Upper lobe of left lung (tissue), 6 donors: ENCODE data around the gene NSUN3. TPM values are rescaled to one million over a fixed set of nuclear protein-coding genes. Genes with fewer than 3 reads are reported as not detected.
"Not testable (repeated sequence)": the region's sequence is repeated elsewhere in the genome, so short reads cannot be mapped to it uniquely, and the experiment has no call there.

ENCODE experiments used
- ATAC-seq, 2 donors: fragments of 200-7000 bp; cut with Tn5 transposase; one replicate each; pipeline ENCODE4 v1.9.1; 2022; ENCODE audit warnings: mild to moderate bottlenecking in 2 of 2, moderate library complexity in 2 of 2; ENCODE audit not compliant: low FRiP score in 2 of 2
- DNase-seq, 2 donors: peaks; one replicate each; pipeline ENCODE4 v3.0.0-alpha.2; 2019 to 2020
- H3K27ac ChIP-seq, 4 donors: fragments of 200-600 bp; sonication (generic); one replicate each; pipeline ENCODE4 v1.5.1; 2016 to 2019
- H3K27me3 ChIP-seq, 4 donors: fragments of 200-600 bp; sonication (generic); one replicate each; pipeline ENCODE4 v1.5.1; 2017 to 2019
- H3K36me3 ChIP-seq, 4 donors: fragments of 200-600 bp; sonication (generic); one replicate each; pipeline ENCODE4 v1.5.1; 2016 to 2019
- H3K4me1 ChIP-seq, 4 donors: fragments of 200-600 bp; sonication (generic); one replicate each; pipeline ENCODE4 v1.5.1; 2018 to 2019
- H3K4me3 ChIP-seq, 4 donors: fragments of 200-600 bp; sonication (generic); one replicate each; pipeline ENCODE4 v1.5.1; 2017 to 2019; ENCODE audit warnings: mild to moderate bottlenecking in 2 of 4, moderate library complexity in 1 of 4
- H3K9me3 ChIP-seq, 4 donors: fragments of 200-600 bp; sonication (generic); one replicate each; pipeline ENCODE4 v1.5.1; 2018 to 2019
- CTCF ChIP-seq, 6 experiments: fragments of 450-650 bp in 4 of 6; fragments of 200-600 bp in 2 of 6; sonication (generic) in 2 of 6; IDR thresholded peaks; one replicate each; pipeline ENCODE4 v1.5.1; 2016 to 2019; ENCODE audit warnings: antibody characterized with exemption in 6 of 6
- EP300 ChIP-seq, 4 donors: sonication (generic); formaldehyde crosslinking; IDR thresholded peaks; one replicate each; pipeline ENCODE4 v1.5.1; 2017; ENCODE audit warnings: antibody characterized with exemption in 4 of 4, control low read depth in 2 of 4
- POLR2A ChIP-seq, 4 donors: fragments of 450-650 bp; IDR thresholded peaks; one replicate each; pipeline ENCODE4 v1.5.1; 2016 to 2017; ENCODE audit warnings: antibody characterized with exemption in 4 of 4, mild to moderate bottlenecking in 2 of 4
- POLR2AphosphoS5 ChIP-seq, 2 donors: sonication (generic); formaldehyde crosslinking; IDR thresholded peaks; one replicate each; pipeline ENCODE4 v1.5.1; 2017; ENCODE audit warnings: antibody characterized with exemption in 2 of 2
- WGBS, 2 donors: methylation state at CpG; one replicate each; pipeline ENCODE4 v1.1.5; 2017 to 2018; 5-methylcytosine and 5-hydroxymethylcytosine counted together
- total RNA-seq, 6 donors: library from RNA; depleted of rRNA in 4 of 6; stranded (reverse); fragments of >200 nt in 4 of 6; gene quantifications; one replicate each; pipeline versions ENCODE4 v1.1.0 to v1.2.1, GENCODE V29; 2016 to 2021
- donor health status: DM: no; HTN: no; CAD: no; lungs with moderate emphysema.
- donor health status: DM: no; HTN: yes; CAD: no; lungs with severe emphysema.

The NSUN3 gene
- total RNA-seq, 6 donors from 2014 or later: 5.2 to 24.1 (median 13.9) TPM

- H3K4me1 ChIP-seq: no peaks in the 10 kb centered on the region
- peaks cover 7 to 35% (median 12%) of the 10 kb centered on the region in 4 donors for H3K36me3 ChIP-seq
- no peaks in the 10 kb centered on the region for H3K27me3 ChIP-seq
- no peak for DNase-seq
- 78 to 93% methylated on average over 1 of the region's 1 CpG for WGBS, 2 donors
- H3K27ac ChIP-seq: no peak overlapping the region
- no peak overlapping the region for H3K4me3 ChIP-seq
- no peak for ATAC-seq
- TF ChIP-seq POLR2A (IDR thresholded peaks at IDR 0.05): no peak
- no peak for TF ChIP-seq EP300 (IDR thresholded peaks at IDR 0.05)
- no peak for TF ChIP-seq POLR2AphosphoS5 (IDR thresholded peaks at IDR 0.05)
- TF ChIP-seq CTCF (IDR thresholded peaks at IDR 0.05): no peak
- H3K9me3 ChIP-seq: peaks cover 0 to 8% (median 4%) of the 10 kb centered on the region in 4 donors
These were observed 19.6 kb upstream of the NSUN3 start for GRCh38 chr3:94043285-94043684.

DNA sequence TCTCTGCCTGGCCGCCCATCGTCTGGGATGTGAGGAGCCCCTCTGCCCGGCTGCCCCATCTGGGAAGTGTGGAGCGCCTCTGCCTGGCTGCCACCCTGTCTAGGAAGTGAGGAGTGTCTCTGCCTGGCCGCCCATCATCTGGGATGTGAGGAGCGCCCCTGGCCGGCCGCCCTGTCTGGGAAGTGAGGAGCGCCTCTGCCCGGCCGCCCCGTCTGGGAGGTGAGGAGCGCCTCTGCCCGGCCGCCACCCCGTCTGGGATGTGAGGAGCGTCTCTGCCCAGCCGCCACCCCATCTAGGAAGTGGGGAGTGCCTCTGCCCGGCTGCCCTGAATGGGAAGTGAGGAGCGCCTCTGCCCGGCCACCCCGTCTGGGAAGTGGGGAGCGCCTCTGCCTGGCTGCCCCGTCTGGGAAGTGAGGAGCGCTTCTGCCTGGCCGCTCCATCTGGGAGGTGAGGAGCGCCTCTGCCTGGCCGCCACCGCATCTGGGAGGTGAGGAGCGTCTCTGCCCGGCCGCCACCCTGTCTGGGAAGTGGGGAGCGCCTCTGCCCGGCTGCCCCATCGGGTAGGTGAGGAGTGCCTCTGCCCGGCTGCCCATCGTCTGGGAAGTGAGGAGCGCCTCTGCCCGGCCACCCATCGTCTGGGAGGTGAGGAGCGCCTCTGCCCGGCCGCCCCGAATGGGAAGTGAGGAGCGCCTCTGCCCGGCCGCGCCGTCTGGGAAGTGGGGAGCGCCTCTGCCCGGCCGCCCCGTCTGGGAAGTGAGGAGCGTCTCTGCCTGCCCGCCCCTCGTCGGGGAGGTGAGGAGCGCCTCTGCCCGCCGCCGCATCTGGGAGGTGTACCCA is 18.5 kb upstream of the NSUN3 start:
- not testable (repeated sequence) for H3K27ac ChIP-seq, H3K27me3 ChIP-seq, H3K4me1 ChIP-seq, ATAC-seq, H3K9me3 ChIP-seq, H3K4me3 ChIP-seq
- WGBS, 2 donors: 94 to 95% methylated on average over 12 to 48 of the region's 61 CpGs
- peak in 1 of 2 donors; percentile 73 for DNase-seq
- H3K36me3 ChIP-seq: peaks cover 7 to 29% (median 12%) of the 10 kb centered on the region in 4 donors

DNA sequence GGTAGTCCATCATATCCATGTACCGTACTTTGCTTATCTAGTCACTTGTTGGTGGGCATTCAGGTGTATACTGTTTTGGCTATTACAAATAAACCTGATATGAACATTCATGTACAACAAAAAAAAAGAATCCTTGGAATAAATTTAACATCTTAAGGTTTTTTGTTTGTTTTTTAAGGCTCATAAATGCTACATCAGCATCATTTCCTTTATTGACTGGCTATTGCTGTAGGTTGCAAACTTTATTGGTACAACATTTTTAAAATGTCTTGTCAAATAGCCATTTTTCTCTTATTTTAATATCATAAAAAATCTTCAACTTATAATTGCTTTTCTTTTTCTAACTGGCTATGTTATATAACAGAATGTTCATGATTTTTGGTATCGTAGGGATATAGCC is 16.3 kb upstream of the NSUN3 start:
- Histone ChIP-seq H3K36me3 (peaks cover 7 to 20% (median 12%) of the 10 kb centered on the region in 4 donors), H3K4me3 (no peak overlapping the region), H3K4me1 (no peaks in the 10 kb centered on the region), H3K27ac (no peak overlapping the region), H3K27me3 (no peaks in the 10 kb centered on the region), H3K9me3 (peaks cover 0 to 8% (median 4%) of the 10 kb centered on the region in 4 donors)
- ATAC-seq (no peak), DNase-seq (no peak)
- TF ChIP-seq CTCF (IDR thresholded peaks at IDR 0.05) (no peak), POLR2A (IDR thresholded peaks at IDR 0.05) (no peak), EP300 (IDR thresholded peaks at IDR 0.05) (no peak), POLR2AphosphoS5 (IDR thresholded peaks at IDR 0.05) (no peak)
- 96 to 98% methylated on average over 2 of the region's 2 CpGs for WGBS, 2 donors

DNA sequence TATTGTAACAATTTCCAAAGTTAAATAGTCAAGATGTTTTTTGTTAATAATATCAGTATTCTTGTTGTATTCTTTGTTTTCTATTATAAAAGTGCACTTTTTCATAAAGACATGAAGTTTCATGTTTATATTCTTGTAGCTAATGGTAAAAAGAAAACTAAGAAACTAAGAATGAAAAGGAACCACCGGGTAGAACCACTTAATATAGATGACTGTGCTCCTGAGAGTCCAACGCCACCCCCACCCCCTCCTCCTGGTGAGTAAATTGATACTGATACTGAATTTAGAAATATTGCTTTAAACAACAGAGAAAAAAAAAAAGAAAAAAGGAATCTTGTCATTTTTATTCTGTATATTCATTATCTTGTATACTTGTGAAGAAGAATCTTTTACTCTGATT is 13.6 kb upstream of the NSUN3 start:
- H3K4me3 ChIP-seq: no peak overlapping the region
- TF ChIP-seq EP300 (IDR thresholded peaks at IDR 0.05) (no peak), POLR2AphosphoS5 (IDR thresholded peaks at IDR 0.05) (no peak), POLR2A (IDR thresholded peaks at IDR 0.05) (no peak), CTCF (IDR thresholded peaks at IDR 0.05) (no peak)
- ATAC-seq (no peak), DNase-seq (no peak)
- H3K27ac ChIP-seq: no peak overlapping the region
- H3K9me3 ChIP-seq: peaks cover 0 to 4% (median 1%) of the 10 kb centered on the region in 4 donors
- WGBS, 2 donors: 89 to 93% methylated on average over 2 of the region's 2 CpGs
- no peaks in the 10 kb centered on the region for H3K27me3 ChIP-seq
- no peaks in the 10 kb centered on the region for H3K4me1 ChIP-seq
- H3K36me3 ChIP-seq: peaks cover 6 to 14% (median 7%) of the 10 kb centered on the region in 4 donors

- Histone ChIP-seq H3K4me3 (no peak overlapping the region), H3K4me1 (no peaks in the 10 kb centered on the region), H3K27me3 (no peaks in the 10 kb centered on the region), H3K9me3 (no peaks in the 10 kb centered on the region), H3K27ac (no peak overlapping the region), H3K36me3 (peaks cover 0 to 4% (median 0%) of the 10 kb centered on the region in 4 donors)
- ATAC-seq (no peak), DNase-seq (no peak)
- TF ChIP-seq POLR2AphosphoS5 (IDR thresholded peaks at IDR 0.05) (no peak), POLR2A (IDR thresholded peaks at IDR 0.05) (no peak), EP300 (IDR thresholded peaks at IDR 0.05) (no peak), CTCF (IDR thresholded peaks at IDR 0.05) (no peak)
These were observed 12.3 kb upstream of the NSUN3 start for GRCh38 chr3:94050546-94050945.
